Measurements from ENCODE around the gene KY. TPM values are rescaled to one million over a fixed set of nuclear protein-coding genes. Genes with fewer than 3 reads are reported as not detected.

Gene KY
- total and polyA plus RNA-seq, 10 of the 15 experiments (the other 5 are each of a cell fraction or from before 2014, with no cell fraction given): 0.04 to 0.11 TPM; not detected in 8

GRCh38 chr3:134619884-134620445, 30.9 kb downstream of the KY start:
- H3K9me3 ChIP-seq (replicated peaks; ENCODE audit: control insufficient read depth, insufficient read depth, low read length): no peaks in the 10 kb centered on the region
- in situ Hi-C loops (cut with MboI): no loop called here
- CTCF ChIA-PET: interaction anchor here (1.7 kb wide), 1 partner anchor 19 kb away, joined by 4 read pairs; no protein-coding TSS in a partner anchor

More at GRCh38 chr3:134619884-134620445, 30.9 kb downstream of the KY start:
- no peak for TF ChIP-seq CBFB (IDR thresholded peaks at IDR 0.05; ENCODE audit: low read depth)
- no peak for TF ChIP-seq ZNF687 (IDR thresholded peaks at IDR 0.05)
- no peak for TF ChIP-seq NFXL1 (IDR thresholded peaks at IDR 0.05; ENCODE audit: borderline replicate concordance)
- TF ChIP-seq POLR2A (IDR thresholded peaks at IDR 0.05; ENCODE audit: low read depth, low read length): no peak
- TF ChIP-seq CHD2 (IDR thresholded peaks at IDR 0.05; ENCODE audit: borderline replicate concordance, low read depth, low read length): no peak
- no peak for TF ChIP-seq CHD4 (IDR thresholded peaks at IDR 0.05)
- no peak for TF ChIP-seq POLR2AphosphoS2 (IDR thresholded peaks at IDR 0.05; ENCODE audit: low read depth, low read length)
- no peak for TF ChIP-seq EED (IDR thresholded peaks at IDR 0.05; ENCODE audit: low read depth)
- TF ChIP-seq SMC3 (IDR thresholded peaks at IDR 0.05; ENCODE audit: borderline replicate concordance, low read length): no peak
- no peak for TF ChIP-seq SP1 (IDR thresholded peaks at IDR 0.05; ENCODE audit: low read depth, low read length)
- no peak for TF ChIP-seq ZBTB33 (IDR thresholded peaks at IDR 0.05)
- no peak for TF ChIP-seq ZZZ3 (IDR thresholded peaks at IDR 0.05; ENCODE audit: control insufficient read depth, insufficient read length, low read depth)
- TF ChIP-seq FOS (IDR thresholded peaks at IDR 0.05; ENCODE audit: borderline replicate concordance, extremely low read depth, insufficient read length): no peak
- TF ChIP-seq NR2F1 (conservative IDR thresholded peaks at IDR 0.05): no peak
- TF ChIP-seq STAT3 (IDR thresholded peaks at IDR 0.05; ENCODE audit: low read depth, low read length): no peak
- TF ChIP-seq JUND (IDR thresholded peaks at IDR 0.05; ENCODE audit: low read depth, low read length): no peak
- no peak for TF ChIP-seq FOXM1 (IDR thresholded peaks at IDR 0.05; ENCODE audit: low read depth, low read length)
- TF ChIP-seq PML (IDR thresholded peaks at IDR 0.05; ENCODE audit: low read length): no peak
- Histone ChIP-seq H3K9ac (ENCODE audit: control insufficient read depth, insufficient read depth, low read length) (no peak overlapping the region), H3K4me2 (ENCODE audit: control insufficient read depth, insufficient read depth) (no peak overlapping the region), H4K20me1 (ENCODE audit: control insufficient read depth, insufficient read depth) (no peaks in the 10 kb centered on the region), H3K27me3 (replicated peaks in 1 of 2; ENCODE audit: control insufficient read depth in 2 of 2, insufficient read depth in 2 of 2, low read length in 1 of 2) (no peaks in the 10 kb centered on the region; a peak in 2 of 4 replicates), H3K79me2 (ENCODE audit: control insufficient read depth, insufficient read depth, low read length) (no peaks in the 10 kb centered on the region), H3K4me3 (no peak overlapping the region), H3K36me3 (ENCODE audit: control insufficient read depth in 2 of 2, insufficient read depth in 2 of 2, low read length in 1 of 2) (no peaks in the 10 kb centered on the region), H2AFZ (ENCODE audit: control insufficient read depth, low read depth, low read length) (no peak overlapping the region), H3K27ac (ENCODE audit: control insufficient read depth, insufficient read depth) (no peak overlapping the region), H3K4me1 (ENCODE audit: control insufficient read depth, insufficient read depth, low read length) (no peaks in the 10 kb centered on the region)
- ChIA-PET POLR2A (no interaction called here), RAD21 (ENCODE audit: unreplicated experiment) (no interaction called here), SMC1A (ENCODE audit: uncharacterized antibody, unreplicated experiment) (no interaction called here)
- intact Hi-C loops (cut with micrococcal nuclease; ENCODE audit: unreplicated experiment): no loop called here
- WGBS (ENCODE audit: insufficient coverage, insufficient replicate concordance, low lambda C conversion rate, missing lambda C conversion rate): 25% methylated on average over 8 of the region's 8 CpGs
- ATAC-seq (no peak), FAIRE-seq (no peak), DNase-seq (ENCODE audit: low read depth, low spot score) (no peak)
- BruUV-seq (replicated peaks): no TSS peak
